Loucy (cell line): ENCODE measurements around the gene IGFN1.

Experiments used
- H2AFZ ChIP-seq: fragments of 200-600 bp; sonication (generic); 2 replicates; pipeline ENCODE4 v1.6.0; 2016; ENCODE audit warnings: antibody characterized with exemption, mild to moderate bottlenecking, low read length, moderate library complexity
- H3F3A ChIP-seq: fragments of 200-600 bp; 2 replicates; pipeline ENCODE4 v1.6.0; 2016; ENCODE audit warnings: antibody characterized with exemption, low read depth, mild to moderate bottlenecking
- H3K27me3 ChIP-seq: fragments of 200-600 bp; sonication (generic); 2 replicates; pipeline ENCODE4 v1.6.1; 2014; ENCODE audit warnings: low read length, mild to moderate bottlenecking; ENCODE audit not compliant: insufficient read depth, poor library complexity, severe bottlenecking
- H3K36me3 ChIP-seq: fragments of 200-600 bp; sonication (generic); 2 replicates; pipeline ENCODE4 v1.6.1; 2016; ENCODE audit warnings: low read length; ENCODE audit not compliant: insufficient read depth
- H3K4me1 ChIP-seq: fragments of 200-600 bp; sonication (generic); 2 replicates; pipeline ENCODE4 v1.5.1; 2014; ENCODE audit warnings: low read length, mild to moderate bottlenecking; ENCODE audit not compliant: insufficient read depth, poor library complexity, severe bottlenecking
- H3K4me2 ChIP-seq: fragments of 200-600 bp; sonication (generic); 2 replicates; pipeline ENCODE4 v1.6.0; 2014; ENCODE audit warnings: antibody characterized with exemption, low read length, low read depth, mild to moderate bottlenecking; ENCODE audit not compliant: poor library complexity, severe bottlenecking
- H3K4me3 ChIP-seq: fragments of 200-600 bp; sonication (generic); 2 replicates; pipeline ENCODE4 v1.5.1; 2014; ENCODE audit warnings: low read length, mild to moderate bottlenecking, mixed read lengths; ENCODE audit not compliant: poor library complexity, severe bottlenecking
- H3K79me2 ChIP-seq: fragments of 200-600 bp; sonication (generic); 2 replicates; pipeline ENCODE4 v1.6.1; 2014; ENCODE audit warnings: low read length; ENCODE audit not compliant: insufficient read depth
- H3K9ac ChIP-seq: fragments of 200-600 bp; sonication (generic); 2 replicates; pipeline ENCODE4 v1.6.0; 2014; ENCODE audit warnings: mild to moderate bottlenecking, low read depth, low read length, moderate library complexity; ENCODE audit not compliant: poor library complexity, severe bottlenecking
- H3K9me2 ChIP-seq: fragments of 200-600 bp; sonication (generic); replicated peaks from 2 replicates; pipeline ENCODE4 v1.6.1; 2016; ENCODE audit warnings: low read depth, low read length, mixed read lengths
- H3K9me3 ChIP-seq: fragments of 200-600 bp; sonication (generic); 2 replicates; pipeline ENCODE4 v1.6.1; 2014; ENCODE audit warnings: mild to moderate bottlenecking, antibody characterized with exemption, low read length, low read depth; ENCODE audit not compliant: insufficient read depth
- H4K20me1 ChIP-seq: fragments of 200-600 bp; sonication (generic); 2 replicates; pipeline ENCODE4 v1.6.0; 2014; ENCODE audit warnings: antibody characterized with exemption, low read length, mild to moderate bottlenecking; ENCODE audit not compliant: insufficient read depth, poor library complexity, severe bottlenecking
- CTCF ChIP-seq: fragments of 200-600 bp; sonication (generic); conservative IDR thresholded peaks from 2 replicates; pipeline ENCODE4 v1.5.1; 2014; ENCODE audit warnings: mild to moderate bottlenecking, antibody characterized with exemption, low read length
- EZH2phosphoT487 ChIP-seq: fragments of 200-600 bp; IDR thresholded peaks from 2 replicates; pipeline ENCODE4 v1.6.1; 2018; ENCODE audit warnings: antibody characterized with exemption, mild to moderate bottlenecking, moderate library complexity, borderline replicate concordance

Gene IGFN1

GRCh38 chr1:201223852-201224665 lies 33.4 kb downstream of the IGFN1 start:
- H3K27me3 ChIP-seq = no peaks in the 10 kb centered on the region
- H3K9me3 ChIP-seq = no peaks in the 10 kb centered on the region
- H3K79me2 ChIP-seq = no peaks in the 10 kb centered on the region
- no peaks in the 10 kb centered on the region for H3K4me1 ChIP-seq
- H3K36me3 ChIP-seq = no peaks in the 10 kb centered on the region
- H3F3A ChIP-seq = no peaks in the 10 kb centered on the region
- no peaks in the 10 kb centered on the region for H3K9me2 ChIP-seq
- H2AFZ ChIP-seq = no peak overlapping the region
- no peaks in the 10 kb centered on the region for H4K20me1 ChIP-seq
- H3K9ac ChIP-seq = no peak overlapping the region
- TF ChIP-seq EZH2phosphoT487 = no peak
- TF ChIP-seq CTCF = no peak
- H3K4me2 ChIP-seq = no peak overlapping the region
- no peak overlapping the region for H3K4me3 ChIP-seq

DNA sequence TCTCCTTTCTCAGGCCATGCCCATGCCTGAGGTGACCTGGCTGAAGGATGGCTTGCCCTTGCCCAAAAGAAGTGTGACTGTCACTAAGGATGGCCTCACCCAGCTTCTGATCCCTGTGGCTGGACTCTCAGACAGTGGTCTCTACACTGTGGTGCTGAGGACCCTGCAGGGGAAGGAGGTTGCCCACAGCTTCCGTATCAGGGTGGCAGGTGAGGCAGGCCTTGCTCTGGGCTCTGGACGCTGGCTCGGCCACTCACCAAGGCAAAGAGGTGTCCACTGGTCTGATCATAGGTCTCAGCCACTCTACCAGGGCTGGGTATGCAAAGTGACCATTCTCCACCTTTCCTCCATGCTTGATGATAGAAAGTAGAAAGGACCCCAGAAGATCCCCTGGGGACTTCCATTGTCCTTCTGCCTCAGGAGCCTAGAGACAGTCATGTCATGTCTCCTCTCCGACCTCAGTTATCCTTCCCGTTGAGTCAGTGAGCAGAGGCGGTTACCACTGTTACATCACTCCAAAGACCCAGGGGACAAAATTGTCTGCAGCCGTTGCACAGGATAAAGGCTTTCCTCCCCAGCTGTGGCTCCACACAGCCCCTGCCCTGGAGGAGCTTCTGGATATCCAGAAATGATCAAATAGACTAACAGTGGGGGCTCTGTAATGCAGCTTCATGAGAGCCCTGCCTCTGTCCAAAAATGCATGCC lies 34.2 kb downstream of the IGFN1 start:
- no peak for TF ChIP-seq EZH2phosphoT487
- no peak for TF ChIP-seq CTCF
- Histone ChIP-seq H3F3A (no peaks in the 10 kb centered on the region), H3K9me3 (no peaks in the 10 kb centered on the region), H3K9me2 (no peaks in the 10 kb centered on the region), H3K79me2 (no peaks in the 10 kb centered on the region), H2AFZ (no peak overlapping the region), H3K4me1 (no peaks in the 10 kb centered on the region), H3K27me3 (no peaks in the 10 kb centered on the region), H3K4me2 (no peak overlapping the region), H3K4me3 (no peak overlapping the region), H3K9ac (no peak overlapping the region), H3K36me3 (no peaks in the 10 kb centered on the region), H4K20me1 (no peaks in the 10 kb centered on the region)

GRCh38 chr1:201226178-201226514 lies 35.5 kb downstream of the IGFN1 start:
- Histone ChIP-seq H3K27me3 (no peaks in the 10 kb centered on the region), H3K4me2 (no peak overlapping the region), H3K4me1 (no peaks in the 10 kb centered on the region), H4K20me1 (no peaks in the 10 kb centered on the region), H3F3A (no peaks in the 10 kb centered on the region), H3K9me2 (no peaks in the 10 kb centered on the region), H3K36me3 (no peaks in the 10 kb centered on the region), H2AFZ (no peak overlapping the region), H3K9me3 (no peaks in the 10 kb centered on the region), H3K4me3 (no peak overlapping the region), H3K9ac (no peak overlapping the region), H3K79me2 (no peaks in the 10 kb centered on the region)
- TF ChIP-seq CTCF (no peak), EZH2phosphoT487 (no peak)
